Brain microvascular endothelial cell (primary cell): Measurements from ENCODE around the gene RPL35.

Experiments
- DNase-seq: peaks from one replicate; pipeline ENCODE4 v3.0.0-alpha.2; 2020
- H3K27ac ChIP-seq: fragments of 250-450 bp; sonication (Bioruptor Pico); 2 replicates; pipeline ENCODE4 v1.5.1; 2020; ENCODE audit warnings: mild to moderate bottlenecking, moderate library complexity
- H3K27me3 ChIP-seq: fragments of 250-450 bp; sonication (Bioruptor Pico); replicated peaks from 2 replicates; pipeline ENCODE4 v1.5.1; 2020; ENCODE audit warnings: mild to moderate bottlenecking
- H3K36me3 ChIP-seq: fragments of 250-450 bp; sonication (Bioruptor Pico); replicated peaks from 2 replicates; pipeline ENCODE4 v1.5.1; 2020; ENCODE audit warnings: mild to moderate bottlenecking
- H3K4me3 ChIP-seq: 2 replicates; pipeline ENCODE4 v1.5.1; 2011; ENCODE audit warnings: low read depth, mild to moderate bottlenecking, control low read depth, low read length, moderate library complexity
- CTCF ChIP-seq: IDR thresholded peaks from 2 replicates; pipeline ENCODE4 v1.5.1; 2011; ENCODE audit warnings: low read depth, mild to moderate bottlenecking, moderate library complexity, low read length, control low read depth, inconsistent platforms; ENCODE audit errors: missing control alignments
- in situ Hi-C: cut with HindIII; loops from 2 replicates; pipeline ENCODE4 v1.10.0; 2017; ENCODE audit warnings: low sequenced_read_pairs, low pct_ligation_motif_present

The RPL35 gene

GRCh38 chr9:124835026-124835557 lies 26.7 kb downstream of the RPL35 start:
- no peak overlapping the region for H3K27ac ChIP-seq
- no peak for TF ChIP-seq CTCF
- H3K36me3 ChIP-seq = no peaks in the 10 kb centered on the region
- in situ Hi-C loops = no loop called here
- no peak overlapping the region for H3K4me3 ChIP-seq
- DNase-seq = peak; percentile 91
- H3K27me3 ChIP-seq = no peaks in the 10 kb centered on the region

- in situ Hi-C loops = no loop called here
- no peak overlapping the region for H3K27ac ChIP-seq
- no peaks in the 10 kb centered on the region for H3K27me3 ChIP-seq
- H3K36me3 ChIP-seq = no peaks in the 10 kb centered on the region
- H3K4me3 ChIP-seq = no peak overlapping the region
- DNase-seq = no peak
- no peak for TF ChIP-seq CTCF
Measured at GRCh38 chr9:124834591-124834990, 27.2 kb downstream of the RPL35 start.

- in situ Hi-C loops = no loop called here
- Histone ChIP-seq H3K36me3 (no peaks in the 10 kb centered on the region), H3K4me3 (no peak overlapping the region), H3K27me3 (no peaks in the 10 kb centered on the region), H3K27ac (no peak overlapping the region)
- TF ChIP-seq CTCF = no peak
- no peak for DNase-seq
Measured at GRCh38 chr9:124831642-124832364, 30.0 kb downstream of the RPL35 start.

- TF ChIP-seq CTCF = no peak
- H3K27ac ChIP-seq = no peak overlapping the region
- H3K36me3 ChIP-seq = no peaks in the 10 kb centered on the region
- in situ Hi-C loops = no loop called here
- no peak overlapping the region for H3K4me3 ChIP-seq
- DNase-seq = no peak
- no peaks in the 10 kb centered on the region for H3K27me3 ChIP-seq
Measured at GRCh38 chr9:124830593-124830992, 31.2 kb downstream of the RPL35 start.

GRCh38 chr9:124829334-124829669 lies 32.5 kb downstream of the RPL35 start:
- no peaks in the 10 kb centered on the region for H3K36me3 ChIP-seq
- no peaks in the 10 kb centered on the region for H3K27me3 ChIP-seq
- DNase-seq = no peak
- no peak overlapping the region for H3K27ac ChIP-seq
- TF ChIP-seq CTCF = no peak
- no peak overlapping the region for H3K4me3 ChIP-seq
- in situ Hi-C loops = no loop called here
